Uterus (tissue), 4 donors: Measurements from ENCODE around the gene PUDP. TPM values are rescaled to one million over a fixed set of nuclear protein-coding genes. Genes with fewer than 3 reads are reported as not detected.

Source experiments
- DNase-seq, 2 donors: peaks; one replicate each; pipeline ENCODE4 v3.0.0-alpha.2; 2019 to 2020
- H3K27ac ChIP-seq, 2 donors: fragments of 200-600 bp; sonication (generic); 1 replicate in 1 of 2; 2 replicates in 1 of 2; pipeline ENCODE4 v1.5.1; 2016 to 2018
- H3K27me3 ChIP-seq, 2 donors: fragments of 200-600 bp; sonication (generic); one replicate each; pipeline ENCODE4 v1.5.1; 2018 to 2019; ENCODE audit warnings: control low read depth in 1 of 2
- H3K36me3 ChIP-seq, 2 donors: fragments of 200-600 bp; sonication (generic); one replicate each; pipeline ENCODE4 v1.5.1; 2019; ENCODE audit warnings: control low read depth in 1 of 2
- H3K4me1 ChIP-seq, 2 donors: fragments of 200-600 bp; sonication (generic); one replicate each; pipeline ENCODE4 v1.5.1; 2018 to 2019; ENCODE audit warnings: control low read depth in 1 of 2
- H3K4me3 ChIP-seq, 2 donors: fragments of 200-600 bp; sonication (generic); 1 replicate in 1 of 2; 2 replicates in 1 of 2; pipeline ENCODE4 v1.5.1; 2018 to 2019; ENCODE audit warnings: mild to moderate bottlenecking in 1 of 2
- H3K9me3 ChIP-seq, 2 donors: fragments of 200-600 bp; sonication (generic); one replicate each; pipeline ENCODE4 v1.5.1; 2019; ENCODE audit warnings: control low read depth in 1 of 2
- CTCF ChIP-seq, 4 experiments: fragments of 200-600 bp in 2 of 4; fragments of 450-650 bp in 2 of 4; sonication (generic) in 2 of 4; IDR thresholded peaks; one replicate each; pipeline ENCODE4 v1.5.1; 2016 to 2019; ENCODE audit warnings: antibody characterized with exemption in 4 of 4, mild to moderate bottlenecking in 2 of 4, moderate library complexity in 1 of 4
- POLR2A ChIP-seq, 2 donors: fragments of 450-650 bp; IDR thresholded peaks; one replicate each; pipeline ENCODE4 v1.6.1; 2016; ENCODE audit warnings: antibody characterized with exemption in 2 of 2, mild to moderate bottlenecking in 1 of 2, moderate library complexity in 1 of 2
- intact Hi-C: fragments of 100-400 bp; cut with DNase I; formaldehyde crosslinking; loops from one replicate; pipeline ENCODE4 v1.15.1; 2023; ENCODE audit warnings: low total_unique reads
- total RNA-seq, 4 donors: library from RNA; depleted of rRNA in 3 of 4; stranded (reverse); fragments of >200 nt in 3 of 4; gene quantifications; one replicate each; pipeline versions ENCODE4 v1.1.0 to v1.2.4, GENCODE V29; 2014 to 2023
- donor health status: DM: yes; HTN: yes; CAD: no.

The PUDP gene
- total RNA-seq, 4 donors from 2014 or later: 11.4 to 32.3 (median 14.5) TPM

- Histone ChIP-seq H3K4me3 (no peak overlapping the region), H3K27ac (no peak overlapping the region), H3K36me3 (no peaks in the 10 kb centered on the region), H3K9me3 (no peaks in the 10 kb centered on the region), H3K4me1 (no peaks in the 10 kb centered on the region), H3K27me3 (no peaks in the 10 kb centered on the region)
- DNase-seq: no peak
- TF ChIP-seq CTCF (IDR thresholded peaks at IDR 0.05) (no peak), POLR2A (IDR thresholded peaks at IDR 0.05) (no peak)
- intact Hi-C loops: no loop called here
Measured at GRCh38 chrX:7156879-7157278, 8.9 kb upstream of the PUDP start.

- H3K27ac ChIP-seq: no peak overlapping the region
- no peaks in the 10 kb centered on the region for H3K27me3 ChIP-seq
- H3K36me3 ChIP-seq: no peaks in the 10 kb centered on the region
- no peak for TF ChIP-seq CTCF (IDR thresholded peaks at IDR 0.05)
- TF ChIP-seq POLR2A (IDR thresholded peaks at IDR 0.05): no peak
- DNase-seq: no peak
- H3K9me3 ChIP-seq: no peaks in the 10 kb centered on the region
- H3K4me1 ChIP-seq: no peaks in the 10 kb centered on the region
- intact Hi-C loops: no loop called here
- H3K4me3 ChIP-seq: no peak overlapping the region
Measured at GRCh38 chrX:7155163-7155562, 7.2 kb upstream of the PUDP start.

- H3K27me3 ChIP-seq: no peaks in the 10 kb centered on the region
- H3K4me3 ChIP-seq: no peak overlapping the region
- intact Hi-C loops: no loop called here
- H3K27ac ChIP-seq: no peak overlapping the region
- no peak for DNase-seq
- no peaks in the 10 kb centered on the region for H3K36me3 ChIP-seq
- H3K9me3 ChIP-seq: no peaks in the 10 kb centered on the region
- TF ChIP-seq CTCF (IDR thresholded peaks at IDR 0.05) (no peak), POLR2A (IDR thresholded peaks at IDR 0.05) (no peak)
- H3K4me1 ChIP-seq: no peaks in the 10 kb centered on the region
Measured at GRCh38 chrX:7154041-7154597, 6.2 kb upstream of the PUDP start.

- no peaks in the 10 kb centered on the region for H3K9me3 ChIP-seq
- H3K36me3 ChIP-seq: no peaks in the 10 kb centered on the region
- no peak for DNase-seq
- H3K27me3 ChIP-seq: no peaks in the 10 kb centered on the region
- no peaks in the 10 kb centered on the region for H3K4me1 ChIP-seq
- TF ChIP-seq CTCF (IDR thresholded peaks at IDR 0.05) (no peak), POLR2A (IDR thresholded peaks at IDR 0.05) (no peak)
- intact Hi-C loops: no loop called here
- H3K4me3 ChIP-seq: no peak overlapping the region
- H3K27ac ChIP-seq: no peak overlapping the region
Measured at GRCh38 chrX:7153231-7153630, 5.3 kb upstream of the PUDP start.

GRCh38 chrX:7149411-7149810 lies 1.5 kb upstream of the PUDP start:
- H3K9me3 ChIP-seq: no peaks in the 10 kb centered on the region
- no peak overlapping the region for H3K27ac ChIP-seq
- TF ChIP-seq POLR2A (IDR thresholded peaks at IDR 0.05): no peak
- no peak for TF ChIP-seq CTCF (IDR thresholded peaks at IDR 0.05)
- intact Hi-C loops: no loop called here
- no peaks in the 10 kb centered on the region for H3K36me3 ChIP-seq
- no peak overlapping the region for H3K4me3 ChIP-seq
- no peak for DNase-seq
- H3K4me1 ChIP-seq: no peaks in the 10 kb centered on the region
- no peaks in the 10 kb centered on the region for H3K27me3 ChIP-seq
